Activated T-cell treated with anti-CD3 and anti-CD28 coated beads for 48 hours (primary cell): ENCODE results near the gene LRRC36.
A peak's percentile ranks its signal among the peaks of the same experiment; 100 is the strongest.

Source experiments
- DNase-seq: peaks from one replicate; pipeline ENCODE4 v3.0.0-alpha.2; 2020; ENCODE audit warnings: low read depth

Gene LRRC36, protein sequence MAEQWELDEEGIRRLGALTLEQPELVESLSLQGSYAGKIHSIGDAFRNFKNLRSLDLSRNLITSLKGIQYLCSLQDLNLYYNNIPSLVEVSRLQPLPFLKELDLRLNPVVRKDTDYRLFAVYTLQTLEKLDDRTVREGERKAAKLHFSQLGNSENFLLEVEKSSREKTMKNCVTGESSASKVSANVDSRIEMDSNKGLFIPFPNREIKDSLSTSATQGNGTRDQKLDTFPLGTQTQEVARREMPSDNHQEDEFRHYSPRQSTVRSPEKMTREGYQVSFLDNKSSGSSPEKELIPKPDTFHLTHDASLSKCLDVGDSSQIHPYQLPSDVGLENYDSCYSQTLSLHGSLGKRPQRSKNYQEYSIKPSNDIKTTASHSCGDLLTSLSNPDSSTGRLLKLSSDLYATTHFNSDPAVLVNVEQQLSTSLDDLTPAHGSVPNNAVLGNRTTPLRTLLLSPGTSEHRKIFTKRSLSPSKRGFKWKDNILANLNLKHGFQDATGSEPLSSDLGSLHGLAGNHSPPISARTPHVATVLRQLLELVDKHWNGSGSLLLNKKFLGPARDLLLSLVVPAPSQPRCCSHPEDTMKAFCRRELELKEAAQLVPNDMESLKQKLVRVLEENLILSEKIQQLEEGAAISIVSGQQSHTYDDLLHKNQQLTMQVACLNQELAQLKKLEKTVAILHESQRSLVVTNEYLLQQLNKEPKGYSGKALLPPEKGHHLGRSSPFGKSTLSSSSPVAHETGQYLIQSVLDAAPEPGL

DNA sequence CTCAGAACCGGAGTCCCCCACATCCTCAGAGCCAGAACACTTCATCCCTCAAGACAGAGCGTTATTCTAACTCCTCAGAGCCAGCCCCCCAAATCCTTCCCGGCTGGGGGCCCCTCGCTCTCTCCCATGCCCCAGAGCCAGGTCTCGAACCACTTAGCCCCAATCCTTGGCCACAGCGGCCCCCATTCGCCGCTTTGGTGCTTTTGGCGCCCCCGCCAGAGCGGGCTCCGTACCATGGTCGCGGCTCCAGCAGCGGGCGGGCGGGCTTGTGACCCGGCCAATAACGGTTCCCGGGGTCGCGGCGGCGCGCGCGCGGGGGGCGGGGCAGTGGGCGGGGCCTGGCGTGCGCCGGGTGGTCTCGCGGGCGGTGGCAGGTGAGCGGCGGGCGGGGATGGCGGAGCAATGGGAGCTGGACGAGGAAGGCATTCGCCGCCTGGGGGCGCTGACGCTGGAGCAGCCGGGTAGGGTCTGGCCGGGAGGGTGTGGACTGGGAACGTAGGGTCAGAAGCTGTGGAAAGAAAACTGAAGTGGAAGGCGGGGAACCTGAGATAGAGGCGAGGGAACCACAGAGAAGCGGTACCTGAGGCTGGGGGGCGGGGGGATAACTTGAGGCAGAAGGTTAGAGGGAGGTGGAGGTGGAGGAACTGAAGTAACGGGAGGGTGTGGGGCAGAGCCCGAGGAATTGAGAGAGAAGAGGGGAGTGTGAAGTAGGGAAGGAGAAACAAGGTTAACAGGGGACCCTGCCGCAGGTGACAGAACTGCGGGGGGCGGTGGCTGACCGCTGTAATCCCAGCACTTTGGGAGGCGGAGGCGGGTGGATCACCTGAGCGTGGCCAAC is at the start of gene LRRC36, which contains the start of gene KCTD19:
Gene LRRC36 (plus strand): TSS at position 344 of the 838 bp plus-strand sequence. CDS start 48 bp downstream, at position 392.
Gene KCTD19 (minus strand): TSS at position 270 of the 838 bp plus-strand sequence. CDS start 34 bp downstream, at position 236.
- DNase-seq = peak; percentile 79

- DNase-seq = peak; percentile 30
Observed at GRCh38 chr16:67277294-67277998, 49.2 kb upstream of the LRRC36 start.

GRCh38 chr16:67277999-67278772 is 48.4 kb upstream of the LRRC36 start:
- no peak for DNase-seq

GRCh38 chr16:67278773-67279295 is 47.8 kb upstream of the LRRC36 start:
- no peak for DNase-seq

DNA sequence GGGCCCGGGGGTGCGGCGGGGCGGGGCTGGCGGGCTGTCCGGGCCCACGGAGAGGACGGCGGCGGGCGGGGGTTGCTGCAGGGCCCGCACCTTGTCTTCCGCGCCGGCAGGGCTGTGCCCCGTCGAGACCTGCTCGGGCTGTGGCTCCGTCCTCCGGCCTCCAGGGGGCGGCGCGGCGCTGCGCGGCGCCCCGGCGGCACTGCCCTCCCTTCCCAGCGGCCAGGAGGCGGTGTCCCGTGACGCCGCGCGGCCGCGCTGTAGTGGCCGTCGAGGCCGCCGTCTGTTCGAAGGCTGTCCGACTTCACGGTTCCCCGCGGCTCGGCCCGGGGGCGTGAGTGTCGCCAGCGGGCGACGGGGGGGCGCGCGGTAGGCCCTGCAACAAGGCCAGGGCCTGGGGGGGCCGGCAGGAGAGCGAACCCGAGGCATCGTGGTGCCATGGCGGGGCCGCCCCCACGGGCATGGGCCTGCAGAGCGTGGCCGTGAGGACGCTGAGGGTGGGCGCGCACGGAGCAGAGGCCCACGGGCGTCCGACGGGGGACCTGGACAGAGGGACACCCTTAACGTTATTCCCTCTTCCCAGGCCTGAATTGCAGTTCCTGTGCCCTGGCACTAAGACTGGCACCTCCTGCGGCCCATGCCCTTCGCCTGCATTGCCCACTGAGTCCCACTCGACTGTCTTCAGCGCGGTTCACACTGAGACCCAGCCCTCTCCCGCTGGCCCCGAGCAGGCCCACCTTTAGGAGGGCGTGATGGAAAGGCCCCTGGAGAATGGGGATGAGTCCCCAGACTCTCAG is 47.1 kb upstream of the LRRC36 start, which contains the start of gene PLEKHG4:
Gene PLEKHG4 (plus strand): TSS at position 237 of the 794 bp plus-strand sequence. CDS start 513 bp downstream, at position 750.
- DNase-seq = peak; percentile 87

- no peak for DNase-seq
Observed at GRCh38 chr16:67280090-67281015, 46.3 kb upstream of the LRRC36 start.

- DNase-seq = no peak
Observed at GRCh38 chr16:67281536-67282446, 44.8 kb upstream of the LRRC36 start.

- no peak for DNase-seq
Observed at GRCh38 chr16:67282447-67282805, 44.2 kb upstream of the LRRC36 start.

GRCh38 chr16:67283039-67283825 is 43.4 kb upstream of the LRRC36 start:
- no peak for DNase-seq

DNA sequence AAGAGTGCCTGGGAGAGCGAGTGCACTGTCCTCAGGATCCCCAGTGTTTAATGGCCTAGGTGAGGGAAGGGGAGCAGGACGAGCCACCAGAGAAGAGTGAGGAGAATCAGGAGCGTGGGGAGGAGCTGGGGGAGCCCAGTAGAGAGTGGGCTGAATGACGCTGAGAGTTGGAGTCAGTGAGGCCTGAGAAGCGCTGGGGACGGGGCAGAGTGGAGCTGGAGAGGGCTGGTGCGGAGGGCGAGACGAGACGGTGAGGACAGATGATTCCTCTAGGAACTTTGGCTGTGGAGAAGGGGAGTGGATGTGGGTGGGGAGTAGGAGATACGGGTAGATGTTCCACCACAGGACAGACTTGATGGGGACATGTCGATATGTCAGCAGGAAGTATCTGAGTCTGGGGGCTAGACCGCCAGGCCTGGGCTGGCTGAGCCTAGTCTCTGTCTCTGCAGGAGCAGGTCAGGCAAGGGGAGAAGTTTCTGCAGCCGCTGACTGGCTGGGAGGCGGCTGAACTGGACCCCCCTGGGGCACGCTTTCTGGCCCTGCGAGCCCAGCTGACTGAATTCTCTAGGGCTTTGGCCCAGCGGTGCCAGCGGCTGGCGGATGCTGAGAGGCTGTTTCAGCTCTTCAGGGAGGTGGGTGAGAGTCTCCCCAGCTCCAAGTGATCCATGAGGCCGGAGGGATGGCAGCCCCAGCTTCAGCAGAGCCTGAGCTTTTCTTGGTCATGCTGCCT is 42.6 kb upstream of the LRRC36 start:
- DNase-seq = no peak

DNA sequence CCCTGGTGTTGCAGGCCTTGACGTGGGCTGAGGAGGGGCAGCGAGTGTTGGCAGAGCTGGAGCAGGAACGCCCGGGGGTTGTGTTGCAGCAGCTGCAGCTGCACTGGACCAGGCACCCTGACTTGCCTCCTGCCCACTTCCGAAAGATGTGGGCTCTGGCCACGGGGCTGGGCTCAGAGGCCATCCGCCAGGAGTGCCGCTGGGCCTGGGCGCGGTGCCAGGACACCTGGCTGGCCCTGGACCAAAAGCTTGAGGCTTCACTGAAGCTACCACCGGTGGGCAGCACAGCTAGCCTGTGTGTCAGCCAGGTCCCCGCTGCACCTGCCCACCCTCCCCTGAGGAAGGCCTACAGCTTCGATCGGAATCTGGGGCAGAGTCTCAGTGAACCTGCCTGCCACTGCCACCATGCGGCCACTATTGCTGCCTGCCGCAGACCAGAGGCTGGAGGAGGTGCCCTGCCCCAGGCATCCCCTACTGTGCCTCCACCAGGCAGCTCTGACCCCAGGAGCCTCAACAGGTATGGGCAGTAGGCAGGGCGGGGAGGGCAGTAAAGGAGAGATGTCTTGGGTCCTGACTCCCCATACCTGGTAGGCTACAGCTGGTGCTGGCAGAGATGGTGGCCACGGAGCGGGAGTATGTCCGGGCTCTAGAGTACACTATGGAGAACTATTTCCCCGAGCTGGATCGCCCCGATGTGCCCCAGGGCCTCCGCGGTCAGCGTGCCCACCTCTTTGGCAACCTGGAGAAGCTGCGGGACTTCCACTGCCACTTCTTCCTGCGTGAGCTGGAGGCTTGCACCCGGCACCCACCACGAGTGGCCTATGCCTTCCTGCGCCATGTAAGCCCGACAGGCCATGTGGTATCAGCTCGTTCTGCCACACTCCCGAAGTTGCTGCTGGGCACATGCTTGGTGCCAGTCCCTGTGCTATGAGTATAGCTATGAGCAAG is 41.6 kb upstream of the LRRC36 start:
- no peak for DNase-seq

DNA sequence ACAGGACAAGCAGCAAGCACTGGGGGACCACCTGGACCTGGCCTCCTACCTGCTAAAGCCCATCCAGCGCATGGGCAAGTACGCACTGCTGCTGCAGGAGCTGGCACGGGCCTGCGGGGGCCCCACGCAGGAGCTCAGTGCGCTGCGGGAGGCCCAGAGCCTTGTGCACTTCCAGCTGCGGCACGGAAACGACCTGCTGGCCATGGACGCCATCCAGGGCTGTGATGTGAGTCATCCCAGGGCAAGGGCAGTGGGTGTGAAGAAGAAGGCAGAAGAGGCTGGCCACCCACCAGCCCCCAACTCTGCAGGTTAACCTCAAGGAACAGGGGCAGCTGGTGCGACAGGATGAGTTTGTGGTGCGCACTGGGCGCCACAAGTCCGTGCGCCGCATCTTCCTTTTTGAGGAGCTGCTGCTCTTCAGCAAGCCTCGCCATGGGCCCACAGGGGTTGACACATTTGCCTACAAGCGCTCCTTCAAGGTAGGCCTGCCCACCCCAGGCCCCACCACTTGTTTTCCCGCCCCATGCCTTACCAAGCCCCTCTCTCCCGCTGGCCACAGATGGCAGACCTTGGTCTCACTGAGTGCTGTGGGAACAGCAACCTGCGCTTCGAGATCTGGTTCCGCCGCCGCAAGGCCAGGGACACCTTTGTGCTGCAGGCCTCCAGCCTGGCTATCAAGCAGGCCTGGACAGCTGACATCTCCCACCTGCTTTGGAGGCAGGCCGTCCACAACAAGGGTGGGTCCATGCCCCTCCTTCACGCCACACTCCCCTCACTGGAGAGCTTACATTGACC is 40.0 kb upstream of the LRRC36 start:
- no peak for DNase-seq

DNA sequence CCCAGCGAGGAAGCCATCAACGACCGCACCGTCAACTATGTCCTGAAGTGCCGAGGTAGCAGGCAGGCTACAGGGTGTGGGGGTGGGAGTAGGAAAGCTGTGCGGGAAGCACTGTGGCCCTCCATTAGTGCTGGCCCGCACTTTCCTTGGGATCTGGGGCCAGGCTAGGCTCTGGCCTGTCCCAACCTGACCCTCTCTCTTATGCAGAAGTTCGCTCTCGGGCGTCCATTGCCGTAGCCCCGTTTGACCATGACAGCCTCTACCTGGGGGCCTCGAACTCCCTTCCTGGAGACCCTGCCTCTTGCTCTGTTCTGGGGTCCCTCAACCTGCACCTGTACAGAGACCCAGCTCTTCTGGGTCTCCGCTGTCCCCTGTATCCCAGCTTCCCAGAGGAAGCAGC is 38.7 kb upstream of the LRRC36 start:
- no peak for DNase-seq

DNA sequence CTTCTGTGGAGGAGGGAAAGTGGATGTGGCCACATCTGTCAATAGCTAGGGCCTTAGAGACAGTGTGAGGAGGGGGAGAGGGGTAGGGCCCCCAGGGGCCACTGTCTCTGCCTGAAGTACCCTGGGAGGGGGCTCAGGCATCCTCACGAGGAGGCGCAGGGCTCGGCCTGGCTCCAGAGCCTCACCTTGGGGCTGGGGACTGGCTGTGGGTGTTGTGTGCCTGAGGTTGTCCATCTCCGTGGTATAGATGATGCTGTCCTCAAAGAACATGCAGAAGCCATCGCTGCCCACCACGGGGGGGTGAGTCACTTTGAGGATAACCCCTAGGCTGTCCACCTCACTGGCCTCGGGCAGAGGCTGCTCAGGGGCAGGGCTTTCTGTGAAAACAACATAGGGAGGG is 35.2 kb upstream of the LRRC36 start:
- no peak for DNase-seq
